Right atrium auricular region (tissue), 2 donors: Measurements from ENCODE around the gene FMO2. TPM values are rescaled to one million over a fixed set of nuclear protein-coding genes. Genes with fewer than 3 reads are reported as not detected.

Experiments
- DNase-seq: peaks from one replicate; pipeline ENCODE4 v3.0.0-alpha.2; 2019; ENCODE audit warnings: low spot score
- H3K27ac ChIP-seq, 2 donors: fragments of 200-600 bp; sonication (generic); 1 replicate in 1 of 2; 2 replicates in 1 of 2; pipeline ENCODE4 v1.5.1; 2016 to 2019
- H3K27me3 ChIP-seq, 2 donors: fragments of 200-600 bp; sonication (generic); one replicate each; pipeline versions ENCODE4 v1.5.1 to v1.6.0; 2017 to 2019
- H3K36me3 ChIP-seq: fragments of 200-600 bp; sonication (generic); one replicate; pipeline ENCODE4 v1.5.1; 2016
- H3K4me1 ChIP-seq, 2 donors: fragments of 200-600 bp; sonication (generic); one replicate each; pipeline versions ENCODE4 v1.5.1 to v1.6.0; 2017 to 2019
- H3K4me3 ChIP-seq, 2 donors: fragments of 200-600 bp; sonication (generic); 1 replicate in 1 of 2; 2 replicates in 1 of 2; pipeline ENCODE4 v1.5.1; 2017 to 2019; ENCODE audit warnings: mild to moderate bottlenecking in 1 of 2, moderate library complexity in 1 of 2
- H3K9me3 ChIP-seq, 2 donors: fragments of 200-600 bp; sonication (generic); one replicate each; pipeline ENCODE4 v1.5.1; 2019
- CTCF ChIP-seq, 2 donors: fragments of 200-600 bp; sonication (generic); IDR thresholded peaks; one replicate each; pipeline ENCODE4 v1.5.1; 2019; ENCODE audit warnings: antibody characterized with exemption in 2 of 2
- total RNA-seq, 2 donors: library from RNA; depleted of rRNA; stranded (reverse); fragments of >200 nt; gene quantifications; one replicate each; pipeline ENCODE4 v1.1.0, GENCODE V29; 2016

Gene FMO2
- total RNA-seq, 2 donors from 2014 or later = 28.4 to 66.6 TPM

GRCh38 chr1:171195767-171196166 is 10.7 kb downstream of the FMO2 start:
- Histone ChIP-seq H3K36me3 (peaks cover 38% of the 10 kb centered on the region), H3K4me1 (peaks cover 0 to 25% of the 10 kb centered on the region in 2 donors), H3K27me3 (no peaks in the 10 kb centered on the region), H3K9me3 (no peaks in the 10 kb centered on the region), H3K4me3 (no peak overlapping the region), H3K27ac (peak overlapping the region in 1 of 2 donors; percentile 42)
- TF ChIP-seq CTCF (IDR thresholded peaks at IDR 0.05) = no peak
- DNase-seq = no peak

- Histone ChIP-seq H3K4me1 (peaks cover 0 to 25% of the 10 kb centered on the region in 2 donors), H3K27ac (peak overlapping the region in 1 of 2 donors; percentile 42), H3K36me3 (peaks cover 41% of the 10 kb centered on the region), H3K4me3 (no peak overlapping the region), H3K27me3 (no peaks in the 10 kb centered on the region), H3K9me3 (no peaks in the 10 kb centered on the region)
- TF ChIP-seq CTCF (IDR thresholded peaks at IDR 0.05) = no peak
- no peak for DNase-seq
Observed at GRCh38 chr1:171196351-171196750, 11.3 kb downstream of the FMO2 start.

- H3K36me3 ChIP-seq = peaks cover 45% of the 10 kb centered on the region
- no peak overlapping the region for H3K4me3 ChIP-seq
- H3K27ac ChIP-seq = no peak overlapping the region
Observed at GRCh38 chr1:171198081-171198480, 13.0 kb downstream of the FMO2 start.

GRCh38 chr1:171204296-171204695 is 19.2 kb downstream of the FMO2 start:
- H3K4me3 ChIP-seq = no peak overlapping the region
- peaks cover 0 to 11% of the 10 kb centered on the region in 2 donors for H3K4me1 ChIP-seq
- no peak overlapping the region for H3K27ac ChIP-seq
- no peak for DNase-seq
- no peak for TF ChIP-seq CTCF (IDR thresholded peaks at IDR 0.05)
- no peaks in the 10 kb centered on the region for H3K27me3 ChIP-seq
- no peaks in the 10 kb centered on the region for H3K9me3 ChIP-seq
- peaks cover 33% of the 10 kb centered on the region for H3K36me3 ChIP-seq

More at GRCh38 chr1:171198081-171198480, 13.0 kb downstream of the FMO2 start:
- TF ChIP-seq CTCF (IDR thresholded peaks at IDR 0.05) = no peak
- Histone ChIP-seq H3K27me3 (no peaks in the 10 kb centered on the region), H3K4me1 (peaks cover 0 to 19% of the 10 kb centered on the region in 2 donors), H3K9me3 (no peaks in the 10 kb centered on the region)
- DNase-seq = no peak

- H3K4me3 ChIP-seq = no peak overlapping the region
- no peaks in the 10 kb centered on the region for H3K27me3 ChIP-seq
- peaks cover 24% of the 10 kb centered on the region for H3K36me3 ChIP-seq
- H3K27ac ChIP-seq = peak overlapping the region in 1 of 2 donors; percentile 8
- no peaks in the 10 kb centered on the region for H3K9me3 ChIP-seq
- peaks cover 0 to 24% of the 10 kb centered on the region in 2 donors for H3K4me1 ChIP-seq
- no peak for DNase-seq
- no peak for TF ChIP-seq CTCF (IDR thresholded peaks at IDR 0.05)
Observed at GRCh38 chr1:171206204-171206977, 21.3 kb downstream of the FMO2 start.
